Coronary artery (tissue), 2 donors: ENCODE data around the gene SIK1.
"Not testable (repeated sequence)": the region's sequence is repeated elsewhere in the genome, so short reads cannot be mapped to it uniquely, and the experiment has no call there.

Experiments
- DNase-seq: peaks from one replicate; pipeline ENCODE4 v3.0.0-alpha.2; 2017; ENCODE audit warnings: low spot score
- H3K27ac ChIP-seq, 2 donors: fragments of 200-600 bp; sonication (generic); one replicate each; pipeline ENCODE4 v1.5.1; 2016 to 2019
- H3K4me3 ChIP-seq: fragments of 200-600 bp; sonication (generic); 2 replicates; pipeline ENCODE4 v1.5.1; 2016; ENCODE audit warnings: mild to moderate bottlenecking, moderate library complexity
- TF ChIP-seq, protein P1 (sequence below): fragments of 200-600 bp; sonication (generic); IDR thresholded peaks from one replicate; pipeline ENCODE4 v1.5.1; 2019; ENCODE audit warnings: antibody characterized with exemption

SIK1 gene

DNA sequence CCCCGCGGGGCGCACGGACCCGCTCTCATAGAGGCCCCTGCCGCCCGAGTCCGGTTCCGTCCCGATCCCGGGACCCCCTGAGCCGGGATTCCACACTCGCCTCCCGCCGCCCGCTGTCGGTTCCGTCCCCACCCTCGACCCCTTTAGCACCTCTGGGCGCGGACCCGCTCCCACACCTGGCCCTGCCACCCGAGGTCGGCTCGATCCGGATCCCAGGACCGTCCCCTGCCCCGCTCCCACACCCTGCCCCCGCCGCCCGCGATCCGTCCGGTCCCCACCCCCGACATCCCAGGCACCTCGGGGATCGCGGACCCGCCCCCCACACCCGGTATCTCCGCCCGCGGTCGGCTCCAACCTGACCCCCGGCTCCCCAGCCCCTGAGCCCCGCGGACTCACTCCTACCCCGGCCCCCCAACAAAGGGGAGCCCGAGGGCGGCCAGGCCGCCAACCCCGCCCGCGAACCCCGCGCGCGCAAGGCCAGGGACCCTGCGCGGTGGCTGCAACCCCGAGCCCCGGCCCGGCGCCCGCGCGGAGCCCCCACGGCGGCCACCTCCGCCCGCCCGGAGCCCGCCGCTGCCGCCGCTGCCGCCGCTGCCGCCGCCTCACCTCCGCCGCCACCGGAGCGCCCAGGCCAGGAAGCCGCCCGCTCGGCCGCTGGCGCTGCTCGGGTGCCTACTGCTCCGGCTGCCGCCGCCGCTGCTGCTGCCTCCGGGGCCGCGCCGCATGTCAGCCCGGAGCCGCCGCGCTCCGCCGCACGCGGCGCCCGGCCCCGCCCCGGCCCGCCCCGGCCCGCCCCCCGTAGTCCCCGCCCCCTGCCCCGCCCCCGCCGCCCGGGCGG lies at the start of gene SIK1:
Gene SIK1 (minus strand): TSS at position 728 of the 838 bp plus-strand sequence. CDS start 953 bp downstream, outside the sequence.
- DNase-seq, H3K27ac ChIP-seq, H3K4me3 ChIP-seq: not testable (repeated sequence)

DNA sequence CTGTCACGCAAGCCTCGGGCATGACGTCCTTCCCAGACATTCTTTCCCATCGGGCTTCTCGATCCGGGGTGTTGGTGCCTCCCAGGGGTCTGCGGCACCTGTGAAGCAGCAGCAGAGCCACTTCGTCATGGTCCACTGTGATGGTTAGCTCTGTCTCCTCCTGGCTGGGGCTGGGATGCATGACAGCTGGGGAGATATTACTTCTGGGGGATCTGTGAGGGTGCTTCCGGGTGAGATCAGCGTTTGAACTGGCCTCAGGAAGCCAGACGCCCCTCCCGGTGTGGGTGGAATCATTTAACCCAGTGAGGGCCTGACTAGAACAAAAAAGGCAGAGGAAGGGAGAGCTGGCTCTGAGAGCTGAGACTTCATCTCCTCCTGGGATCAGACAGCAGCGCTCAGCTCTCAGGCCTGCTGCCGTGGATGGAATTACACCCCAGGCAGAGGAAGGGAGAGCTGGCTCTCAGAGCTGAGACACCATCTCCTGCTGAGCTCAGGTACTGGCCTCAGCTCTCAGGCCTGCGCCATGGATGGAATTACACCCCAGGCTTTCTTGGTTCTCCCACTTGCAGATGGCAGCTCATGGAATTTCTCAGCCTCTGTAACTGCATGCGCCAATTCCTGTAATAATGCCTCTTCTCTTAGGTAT lies 44.8 kb upstream of the SIK1 start:
- DNase-seq, H3K4me3 ChIP-seq: not testable (repeated sequence)

DNA sequence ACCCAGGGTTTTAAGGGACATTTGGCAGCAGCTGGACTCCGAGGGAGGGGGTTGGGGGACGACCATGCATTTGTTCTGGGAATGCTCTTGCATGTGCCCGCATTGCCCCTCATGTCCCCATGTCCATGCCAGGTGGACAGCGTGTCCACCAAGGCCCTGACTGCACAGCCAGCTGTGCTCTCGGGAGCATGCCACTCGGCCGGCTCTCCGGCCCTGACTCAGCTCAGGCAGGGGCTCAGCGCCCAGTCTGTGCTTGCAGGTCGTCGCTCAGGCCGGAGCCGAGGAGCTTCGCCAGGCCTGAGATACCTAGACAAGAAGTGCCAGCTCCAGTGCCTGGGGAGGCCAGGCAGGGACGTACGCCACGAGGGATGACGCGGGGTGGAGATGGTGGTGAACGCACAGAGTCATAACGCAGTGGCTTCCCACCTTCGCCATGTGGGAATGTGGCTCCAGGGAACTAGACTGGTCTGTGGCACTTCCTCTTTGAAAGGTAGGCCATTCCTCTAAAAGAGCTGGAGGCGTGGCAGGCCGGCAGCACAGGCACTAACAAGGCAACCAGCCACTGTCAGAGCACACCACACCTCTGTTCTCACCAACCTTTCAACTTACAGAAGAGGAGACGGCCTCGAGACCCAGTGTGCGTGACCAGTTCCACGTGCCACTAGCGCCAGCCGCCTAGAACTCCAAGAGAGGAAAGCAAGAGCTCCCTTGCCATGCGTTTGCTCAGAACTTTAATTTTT lies 43.0 kb upstream of the SIK1 start:
- H3K27ac ChIP-seq, DNase-seq, H3K4me3 ChIP-seq: not testable (repeated sequence)

More for the DNA sequence above, 44.8 kb upstream of the SIK1 start:
- not testable (repeated sequence) for H3K27ac ChIP-seq

DNA sequence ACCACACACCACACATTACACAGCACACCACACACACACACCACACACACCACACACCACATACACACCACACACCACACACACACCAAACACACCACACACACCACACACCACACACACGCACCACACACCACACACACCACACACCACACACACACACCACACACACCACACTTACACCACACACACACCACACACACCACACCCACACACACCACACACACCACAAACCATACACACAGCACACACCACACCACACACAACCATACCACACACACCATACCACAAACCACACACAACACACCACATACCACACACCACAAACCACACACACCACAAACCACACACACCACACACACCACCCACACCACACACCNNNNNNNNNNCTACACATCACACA lies 40.9 kb upstream of the SIK1 start:
- TF ChIP-seq, protein P1, sequence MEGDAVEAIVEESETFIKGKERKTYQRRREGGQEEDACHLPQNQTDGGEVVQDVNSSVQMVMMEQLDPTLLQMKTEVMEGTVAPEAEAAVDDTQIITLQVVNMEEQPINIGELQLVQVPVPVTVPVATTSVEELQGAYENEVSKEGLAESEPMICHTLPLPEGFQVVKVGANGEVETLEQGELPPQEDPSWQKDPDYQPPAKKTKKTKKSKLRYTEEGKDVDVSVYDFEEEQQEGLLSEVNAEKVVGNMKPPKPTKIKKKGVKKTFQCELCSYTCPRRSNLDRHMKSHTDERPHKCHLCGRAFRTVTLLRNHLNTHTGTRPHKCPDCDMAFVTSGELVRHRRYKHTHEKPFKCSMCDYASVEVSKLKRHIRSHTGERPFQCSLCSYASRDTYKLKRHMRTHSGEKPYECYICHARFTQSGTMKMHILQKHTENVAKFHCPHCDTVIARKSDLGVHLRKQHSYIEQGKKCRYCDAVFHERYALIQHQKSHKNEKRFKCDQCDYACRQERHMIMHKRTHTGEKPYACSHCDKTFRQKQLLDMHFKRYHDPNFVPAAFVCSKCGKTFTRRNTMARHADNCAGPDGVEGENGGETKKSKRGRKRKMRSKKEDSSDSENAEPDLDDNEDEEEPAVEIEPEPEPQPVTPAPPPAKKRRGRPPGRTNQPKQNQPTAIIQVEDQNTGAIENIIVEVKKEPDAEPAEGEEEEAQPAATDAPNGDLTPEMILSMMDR, result no peak
- Histone ChIP-seq H3K4me3 (no peak overlapping the region), H3K27ac (no peak overlapping the region)
- DNase-seq, result no peak

DNA sequence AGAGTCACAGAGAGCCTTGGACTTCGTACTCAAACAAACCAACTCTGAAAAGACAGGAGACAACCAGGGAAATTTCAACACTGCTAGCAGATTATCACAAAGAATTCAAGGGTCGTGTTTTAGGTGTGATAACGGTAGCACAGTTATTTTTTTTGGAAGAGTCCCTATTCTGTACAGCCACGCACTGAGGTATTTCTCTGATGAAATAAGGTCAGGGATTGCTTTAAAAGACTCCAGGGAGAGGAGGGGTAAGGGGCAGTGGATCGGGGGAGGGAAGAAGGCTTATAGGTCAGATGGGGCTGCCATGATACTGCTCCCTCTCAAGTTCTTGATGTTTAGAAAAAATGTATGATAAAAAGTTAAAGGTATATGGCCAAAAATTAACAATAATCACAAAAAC lies 38.2 kb upstream of the SIK1 start:
- H3K4me3 ChIP-seq, H3K27ac ChIP-seq, DNase-seq: not testable (repeated sequence)

DNA sequence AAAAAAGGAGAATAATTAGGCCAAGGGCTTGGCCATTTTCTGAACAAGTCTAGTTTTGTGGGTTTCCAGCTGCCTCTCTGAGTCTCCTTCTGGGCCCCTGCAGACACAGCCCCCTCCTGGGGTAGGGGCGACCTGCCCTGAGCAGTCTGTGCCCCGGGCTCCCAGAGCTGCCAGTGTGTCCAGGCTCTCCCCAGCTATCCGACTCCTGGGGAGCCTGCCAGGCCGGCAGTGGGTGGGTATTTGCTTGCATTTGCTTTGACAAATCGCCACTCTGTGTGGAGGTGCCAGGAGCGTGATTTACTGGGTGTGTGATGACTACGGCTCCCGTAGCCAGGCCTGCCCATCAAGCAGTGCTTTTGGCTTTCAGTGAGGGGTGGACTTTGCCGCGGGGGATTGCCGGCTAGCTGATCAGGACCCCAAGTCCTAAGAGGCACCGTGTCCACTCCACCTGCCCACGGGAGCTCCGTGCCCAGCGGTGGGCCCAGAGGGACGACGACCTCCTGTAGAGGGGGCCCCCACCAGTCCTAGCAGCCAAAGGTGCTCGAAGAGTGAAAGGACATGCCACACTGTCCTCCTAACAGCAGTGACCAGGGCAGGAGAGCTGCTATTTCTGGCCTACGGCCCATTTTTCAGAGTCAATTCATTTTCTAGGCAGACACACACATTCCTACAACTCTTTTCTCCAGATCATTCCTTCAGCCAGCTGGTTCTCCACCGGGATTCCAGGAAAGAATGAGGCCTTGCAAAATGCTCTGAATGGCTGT lies 36.7 kb upstream of the SIK1 start:
- DNase-seq, H3K27ac ChIP-seq, H3K4me3 ChIP-seq: not testable (repeated sequence)

DNA sequence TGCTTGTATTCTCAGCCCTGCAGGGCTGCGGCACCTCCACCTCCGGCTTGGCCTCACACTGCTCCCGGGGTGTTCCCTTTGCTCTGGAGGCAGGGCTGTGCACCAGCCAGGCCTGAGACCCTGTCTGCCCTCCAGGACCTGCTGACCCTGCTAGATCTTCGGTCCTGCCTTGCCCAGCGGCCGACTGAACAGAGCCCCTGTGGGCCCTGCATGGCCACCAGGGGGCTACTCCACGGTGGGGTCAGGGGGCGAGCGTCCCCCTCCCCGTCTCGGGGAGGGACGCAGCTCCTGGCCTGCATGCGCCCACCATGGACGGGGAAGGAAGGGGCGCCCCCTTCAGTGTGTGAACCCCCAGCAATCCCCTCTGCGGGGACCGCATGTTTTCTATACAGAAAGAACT lies 36.0 kb upstream of the SIK1 start:
- not testable (repeated sequence) for DNase-seq, H3K27ac ChIP-seq

DNA sequence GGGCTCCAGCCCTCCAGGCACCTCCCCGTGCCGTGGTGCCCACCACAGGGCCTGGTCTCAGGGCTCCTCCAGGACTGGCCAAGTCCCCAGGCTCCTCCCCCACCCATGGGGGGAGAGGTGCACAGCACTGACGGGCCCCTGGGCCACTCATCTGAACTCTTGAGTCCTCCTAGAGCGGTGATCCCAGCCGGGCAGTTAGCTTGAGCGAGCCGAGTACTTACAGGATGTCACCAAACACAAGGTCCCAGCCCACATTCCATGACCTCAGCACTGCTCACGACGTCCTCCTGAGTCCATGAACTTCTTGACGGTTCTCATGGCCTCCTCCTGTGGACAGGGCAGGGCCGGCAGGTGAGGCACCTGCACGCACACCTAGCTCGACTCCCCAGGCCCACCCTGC lies 33.5 kb upstream of the SIK1 start:
- not testable (repeated sequence) for H3K27ac ChIP-seq, DNase-seq, H3K4me3 ChIP-seq

More for the DNA sequence above, 36.0 kb upstream of the SIK1 start:
- not testable (repeated sequence) for H3K4me3 ChIP-seq

DNA sequence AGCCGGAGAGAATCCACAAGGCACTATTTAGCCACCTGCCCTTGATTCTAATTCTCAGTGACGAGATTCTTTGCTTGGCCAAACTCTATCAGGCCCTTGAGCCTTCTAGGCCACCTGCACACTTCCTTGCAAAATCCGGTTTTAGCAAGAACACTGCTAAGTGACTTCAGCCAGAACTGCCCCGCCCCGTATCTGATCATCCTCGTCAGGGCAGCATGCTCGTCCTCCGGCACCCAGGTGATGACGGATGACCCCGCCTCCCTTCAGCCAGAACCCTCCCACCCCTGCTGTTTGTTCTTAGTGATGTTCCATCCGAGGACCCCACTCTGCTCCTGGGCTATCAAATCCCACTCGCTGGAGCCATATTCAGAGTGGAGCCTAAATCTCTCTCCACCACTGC lies 32.1 kb upstream of the SIK1 start:
- not testable (repeated sequence) for H3K27ac ChIP-seq, H3K4me3 ChIP-seq, DNase-seq

DNA sequence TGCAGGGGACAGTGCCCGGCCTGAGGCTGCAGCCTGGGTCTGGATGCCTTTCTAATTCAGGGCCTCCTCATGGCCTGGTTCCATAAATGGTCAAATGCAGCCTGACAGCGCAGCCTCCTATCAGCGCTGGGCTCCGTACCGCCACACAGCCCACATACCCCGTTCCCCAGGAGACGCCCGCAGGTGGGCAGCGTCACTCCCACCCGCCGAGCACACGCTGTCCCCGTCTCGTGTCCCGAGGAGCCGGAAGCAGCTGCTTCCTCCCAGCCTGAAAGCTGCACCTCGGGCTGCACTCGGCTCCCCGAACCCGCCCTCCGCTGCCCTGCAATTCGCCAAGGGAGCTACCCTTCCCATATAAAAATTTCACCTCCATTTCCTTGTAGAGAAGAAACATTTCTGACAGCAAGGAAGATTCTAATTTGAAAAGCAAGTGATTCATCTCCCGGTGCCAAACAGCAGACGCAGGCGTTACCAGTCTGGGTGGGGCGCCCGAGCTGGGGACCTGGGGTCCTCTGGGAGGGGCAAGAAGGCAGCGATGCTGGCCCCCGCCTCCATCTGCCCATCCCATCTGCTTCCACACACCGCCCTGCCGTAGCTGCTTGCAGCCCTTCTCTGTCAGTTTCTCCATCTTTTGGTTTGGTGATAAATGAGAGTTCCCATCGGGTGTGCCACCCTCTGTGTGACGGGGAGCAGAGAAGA lies 29.8 kb upstream of the SIK1 start:
- H3K4me3 ChIP-seq, DNase-seq, H3K27ac ChIP-seq: not testable (repeated sequence)

DNA sequence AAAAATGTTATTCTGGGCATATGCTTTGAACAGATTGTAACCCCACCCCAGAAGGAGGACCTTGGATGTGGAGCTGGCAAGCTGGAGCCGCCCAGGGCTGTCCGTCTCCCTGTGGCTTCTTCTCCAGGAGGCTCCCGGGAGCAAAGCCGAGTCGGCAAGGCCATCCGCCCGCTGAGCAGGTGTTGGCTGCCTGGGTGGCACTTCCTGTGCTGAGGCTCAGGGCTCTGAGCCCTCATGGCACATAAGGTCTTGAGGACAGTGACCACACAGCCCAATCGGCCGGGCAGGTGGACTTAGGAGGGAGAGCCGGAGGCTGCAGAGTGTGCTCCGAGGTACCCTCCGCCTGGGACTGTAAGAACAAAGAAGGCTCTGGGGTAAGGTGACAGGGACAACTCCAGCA lies 28.8 kb upstream of the SIK1 start:
- not testable (repeated sequence) for H3K27ac ChIP-seq, H3K4me3 ChIP-seq, DNase-seq

DNA sequence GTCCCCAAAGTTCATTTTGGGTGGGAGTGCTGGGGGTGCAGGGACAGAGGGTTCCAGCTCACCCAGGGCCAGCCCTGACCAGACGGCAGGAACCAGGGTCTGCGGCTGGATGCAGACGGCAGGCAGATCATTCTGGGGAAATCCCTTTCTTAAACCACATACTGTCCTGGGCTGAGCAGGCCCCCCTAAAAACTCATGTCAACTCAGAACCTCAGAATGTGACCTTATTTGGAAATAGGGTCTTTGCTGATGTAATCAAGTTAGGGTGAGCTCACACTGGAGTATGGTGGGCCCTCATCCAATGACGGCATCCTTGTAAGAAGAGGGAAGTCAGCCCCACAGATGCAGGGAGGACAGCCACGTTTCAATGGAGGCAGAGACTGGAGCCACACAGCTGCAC lies 27.2 kb upstream of the SIK1 start:
- not testable (repeated sequence) for H3K4me3 ChIP-seq, H3K27ac ChIP-seq, DNase-seq

DNA sequence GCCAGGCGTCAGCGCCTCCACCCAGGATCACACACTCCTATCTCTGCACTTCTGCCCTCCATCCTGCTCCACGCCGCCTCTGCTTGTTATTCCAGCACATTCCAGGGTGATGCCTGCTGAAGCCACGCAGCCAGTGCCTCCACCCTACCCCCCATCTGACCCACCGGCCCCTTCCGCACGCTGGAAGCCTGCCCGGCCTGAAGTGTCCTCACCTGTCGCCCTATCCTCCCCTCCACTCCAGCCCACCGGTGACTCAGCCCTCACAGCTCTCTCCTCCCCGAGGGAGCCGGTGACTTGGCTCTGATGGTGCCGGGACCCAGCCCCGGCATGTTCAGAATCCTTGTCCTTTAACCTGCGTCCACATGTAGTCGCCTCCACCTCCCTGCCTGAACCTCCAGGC lies 24.9 kb upstream of the SIK1 start:
- DNase-seq, result not testable (repeated sequence)

DNA sequence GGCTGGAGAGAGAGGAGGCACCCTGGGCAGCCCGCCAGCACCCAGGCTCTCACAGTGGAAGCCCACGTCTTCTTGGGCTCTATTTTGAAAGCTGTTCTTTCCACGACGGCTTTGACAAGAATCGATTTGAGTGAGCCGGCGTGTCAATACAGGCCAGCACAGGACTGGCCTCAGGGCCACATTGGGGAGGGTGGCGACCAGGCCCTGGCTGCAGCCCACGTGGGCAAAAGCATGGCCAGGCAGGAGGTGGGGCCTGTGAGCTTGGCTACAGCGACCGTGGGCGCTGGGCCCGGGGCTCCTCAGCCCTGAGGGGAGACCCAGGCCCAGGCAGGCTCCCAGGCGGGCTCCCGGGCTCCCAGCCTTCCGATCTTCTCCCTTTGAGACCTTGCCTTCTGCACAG lies 23.4 kb upstream of the SIK1 start:
- H3K27ac ChIP-seq, DNase-seq, H3K4me3 ChIP-seq: not testable (repeated sequence)

More for the DNA sequence above, 24.9 kb upstream of the SIK1 start:
- H3K27ac ChIP-seq, H3K4me3 ChIP-seq: not testable (repeated sequence)

DNA sequence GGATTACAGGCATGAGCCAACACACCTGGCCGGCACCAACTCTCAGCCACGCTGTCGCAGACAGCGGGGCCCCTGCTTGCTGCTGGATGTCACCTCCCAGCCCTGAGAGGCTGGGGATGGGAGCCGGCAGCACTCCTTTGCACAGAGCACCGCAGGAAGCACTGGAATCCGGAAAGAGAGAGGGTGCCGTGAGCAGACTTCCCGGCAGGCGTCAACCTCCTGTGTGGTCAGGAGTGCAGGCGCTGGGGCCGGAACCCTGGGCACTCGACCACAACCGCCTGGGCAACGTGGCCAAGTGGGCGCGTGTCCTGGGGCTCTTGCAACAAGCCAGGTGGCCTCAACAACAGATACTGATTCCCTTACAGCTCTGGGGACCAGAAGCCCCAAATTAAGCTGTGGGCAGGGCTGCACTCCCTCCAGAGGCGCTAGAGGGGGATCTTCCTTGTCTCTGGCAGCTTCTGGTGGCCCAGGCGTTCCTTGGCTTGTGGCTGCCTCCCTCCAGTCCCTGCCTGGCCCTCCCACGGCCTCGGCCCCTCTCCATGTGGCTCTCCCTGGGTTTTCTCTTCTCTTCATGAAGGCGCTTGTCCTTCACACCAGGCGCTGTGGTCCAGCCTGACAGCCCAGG lies 20.5 kb upstream of the SIK1 start:
- H3K27ac ChIP-seq, H3K4me3 ChIP-seq, DNase-seq: not testable (repeated sequence)

DNA sequence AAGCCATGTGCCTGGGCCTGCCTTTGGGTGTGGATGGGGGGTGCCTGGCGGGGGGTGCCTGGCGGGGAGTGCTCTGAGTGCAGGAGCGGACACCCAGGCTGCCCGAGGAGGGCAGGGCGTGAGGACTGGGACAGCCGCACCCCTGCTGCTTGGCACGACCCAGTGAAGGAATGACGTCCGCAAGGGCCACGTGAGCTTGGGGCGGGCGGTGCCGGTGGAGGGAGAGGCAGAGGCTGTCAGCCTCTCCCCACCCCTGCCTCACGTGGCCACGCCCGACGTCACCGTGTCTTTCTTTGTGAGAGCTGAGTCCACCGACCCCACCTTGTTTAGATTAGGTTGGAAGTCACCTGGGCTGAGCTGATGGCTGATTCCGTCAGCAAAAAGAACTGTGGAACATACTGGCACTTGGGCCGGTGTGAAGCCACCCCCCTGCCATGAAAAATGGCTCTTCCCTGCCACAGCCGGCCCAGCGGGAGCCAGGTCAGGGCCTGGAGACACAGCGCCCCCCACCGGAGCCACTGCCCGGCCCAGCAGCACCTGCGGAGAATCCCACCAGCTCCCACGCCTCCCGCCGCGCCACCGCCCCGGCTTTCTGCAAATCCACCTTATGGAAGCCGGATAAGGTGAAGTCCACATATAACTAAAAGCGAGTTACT lies 19.5 kb upstream of the SIK1 start:
- not testable (repeated sequence) for H3K27ac ChIP-seq, H3K4me3 ChIP-seq, DNase-seq
